Colonic mucosa (tissue), 4 donors: Measurements from ENCODE around the gene RAP1GDS1. TPM values are rescaled to one million over a fixed set of nuclear protein-coding genes. Genes with fewer than 3 reads are reported as not detected.

ENCODE experiments used
- DNase-seq: peaks from one replicate; pipeline ENCODE4 v3.0.0-alpha.2; 2020
- H3K27ac ChIP-seq: fragments of 200-600 bp; one replicate; pipeline ENCODE4 v1.8.0; 2021
- H3K27me3 ChIP-seq: fragments of 200-600 bp; one replicate; pipeline ENCODE4 v1.8.0; 2021
- H3K36me3 ChIP-seq: fragments of 200-600 bp; one replicate; pipeline ENCODE4 v1.8.0; 2021
- H3K4me1 ChIP-seq: fragments of 200-600 bp; one replicate; pipeline ENCODE4 v1.8.0; 2021; ENCODE audit warnings: mild to moderate bottlenecking
- H3K4me3 ChIP-seq: fragments of 200-600 bp; one replicate; pipeline ENCODE4 v1.8.0; 2021
- H3K9ac ChIP-seq, 2 donors: one replicate each; pipeline ENCODE4 v1.7.0; 2013; ENCODE audit warnings: control low read depth in 2 of 2, low read depth in 2 of 2, low read length in 2 of 2
- H3K9me3 ChIP-seq: fragments of 200-600 bp; one replicate; pipeline ENCODE4 v1.8.0; 2021
- intact Hi-C: fragments of 100-400 bp; cut with DNase I; formaldehyde crosslinking; loops from one replicate; pipeline ENCODE4 v1.14.1; 2022
- total RNA-seq, 2 donors: library from RNA; stranded (reverse); fragmentation: NEBNext Ultra II Directional in 1 of 2; extraction: Animal tissue kit (Norgen Biotek cat#: 25700) in 1 of 2; gene quantifications; one replicate each; pipeline ENCODE4 v1.2.1, GENCODE V29; 2021
- TF ChIP-seq, protein P1 (sequence below): fragments of 200-600 bp; IDR thresholded peaks from one replicate; pipeline ENCODE4 v1.8.0; 2022; ENCODE audit warnings: antibody characterized with exemption, mild to moderate bottlenecking
- donor health status: healthy.
- donor health status: DM: no; HTN: no; CAD: no.
- donor health status: DM: no; HTN: no; CAD: no.

Gene RAP1GDS1
- total RNA-seq, 2 donors from 2014 or later = 38.4 to 42.3 TPM

DNA sequence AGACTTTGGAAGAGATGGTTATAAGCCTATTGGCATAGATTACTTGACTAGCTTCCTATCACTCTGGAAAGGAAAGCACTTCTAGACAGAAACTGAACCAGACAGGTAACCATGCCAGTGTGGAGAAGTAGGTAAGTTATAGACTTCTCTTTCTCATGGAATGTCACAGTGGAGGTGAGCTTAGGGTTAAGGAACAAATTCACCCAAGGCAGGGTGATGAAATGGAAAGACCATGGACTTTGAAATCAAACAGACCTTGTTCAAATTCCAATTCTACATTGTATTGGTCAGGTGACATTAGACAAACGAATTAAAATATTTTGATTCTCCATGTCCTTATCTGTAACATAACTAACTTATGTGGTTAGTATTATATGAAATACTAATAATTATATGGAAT is 7.7 kb upstream of the RAP1GDS1 start:
- no peak for DNase-seq
- no peaks in the 10 kb centered on the region for H3K4me1 ChIP-seq
- no peaks in the 10 kb centered on the region for H3K27me3 ChIP-seq
- intact Hi-C loops = no loop called here
- H3K4me3 ChIP-seq = no peak overlapping the region
- H3K9ac ChIP-seq = no peak overlapping the region
- TF ChIP-seq, protein P1, sequence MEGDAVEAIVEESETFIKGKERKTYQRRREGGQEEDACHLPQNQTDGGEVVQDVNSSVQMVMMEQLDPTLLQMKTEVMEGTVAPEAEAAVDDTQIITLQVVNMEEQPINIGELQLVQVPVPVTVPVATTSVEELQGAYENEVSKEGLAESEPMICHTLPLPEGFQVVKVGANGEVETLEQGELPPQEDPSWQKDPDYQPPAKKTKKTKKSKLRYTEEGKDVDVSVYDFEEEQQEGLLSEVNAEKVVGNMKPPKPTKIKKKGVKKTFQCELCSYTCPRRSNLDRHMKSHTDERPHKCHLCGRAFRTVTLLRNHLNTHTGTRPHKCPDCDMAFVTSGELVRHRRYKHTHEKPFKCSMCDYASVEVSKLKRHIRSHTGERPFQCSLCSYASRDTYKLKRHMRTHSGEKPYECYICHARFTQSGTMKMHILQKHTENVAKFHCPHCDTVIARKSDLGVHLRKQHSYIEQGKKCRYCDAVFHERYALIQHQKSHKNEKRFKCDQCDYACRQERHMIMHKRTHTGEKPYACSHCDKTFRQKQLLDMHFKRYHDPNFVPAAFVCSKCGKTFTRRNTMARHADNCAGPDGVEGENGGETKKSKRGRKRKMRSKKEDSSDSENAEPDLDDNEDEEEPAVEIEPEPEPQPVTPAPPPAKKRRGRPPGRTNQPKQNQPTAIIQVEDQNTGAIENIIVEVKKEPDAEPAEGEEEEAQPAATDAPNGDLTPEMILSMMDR = no peak
- no peaks in the 10 kb centered on the region for H3K9me3 ChIP-seq
- no peak overlapping the region for H3K27ac ChIP-seq
- H3K36me3 ChIP-seq = no peaks in the 10 kb centered on the region

DNA sequence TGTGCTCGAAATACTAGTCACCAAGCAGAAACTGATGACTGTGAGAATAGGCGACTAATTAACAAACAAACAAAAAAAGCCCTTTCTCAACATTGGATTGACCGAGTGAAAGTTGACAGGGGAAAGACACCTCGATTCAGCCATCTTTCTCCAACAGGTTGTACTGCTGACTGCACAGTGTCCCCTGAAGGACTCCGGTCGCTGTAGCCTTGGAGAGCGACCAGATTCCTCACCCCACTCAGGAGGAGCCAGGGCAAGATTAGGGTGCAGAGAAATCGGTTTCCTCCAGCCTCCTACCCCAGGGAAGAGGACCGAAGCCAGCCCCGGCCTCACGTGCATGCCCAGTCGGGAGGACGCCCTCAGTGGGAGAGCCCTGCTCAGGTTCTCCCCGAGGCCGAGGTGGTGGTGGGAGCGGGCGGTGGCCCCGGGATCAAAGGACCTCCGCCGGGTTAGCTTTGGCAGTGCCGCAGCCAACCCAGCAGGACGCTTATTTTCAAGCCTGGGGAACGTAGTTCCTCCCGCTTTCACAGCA is 1.1 kb upstream of the RAP1GDS1 start:
- H3K36me3 ChIP-seq = no peaks in the 10 kb centered on the region
- intact Hi-C loops = no loop called here
- peak overlapping the region; percentile 65 for H3K4me3 ChIP-seq
- peak overlapping the region; percentile 97 to 98 for H3K9ac ChIP-seq
- peak overlapping the region; percentile 99 for H3K27ac ChIP-seq
- DNase-seq = peak; percentile 65
- H3K9me3 ChIP-seq = no peaks in the 10 kb centered on the region
- peaks cover 5% of the 10 kb centered on the region for H3K4me1 ChIP-seq
- TF ChIP-seq, protein P1 = no peak
- no peaks in the 10 kb centered on the region for H3K27me3 ChIP-seq

GRCh38 chr4:98261405-98262291 is 464 bp downstream of the RAP1GDS1 start:
- Histone ChIP-seq H3K27ac (peak overlapping the region; percentile 91), H3K4me1 (peaks cover 5% of the 10 kb centered on the region), H3K9me3 (no peaks in the 10 kb centered on the region), H3K27me3 (no peaks in the 10 kb centered on the region), H3K36me3 (no peaks in the 10 kb centered on the region), H3K4me3 (peak overlapping the region; percentile 84), H3K9ac (peak overlapping the region; percentile 53 to 83)
- TF ChIP-seq, protein P1 = no peak
- peak; percentile 57 for DNase-seq
- intact Hi-C loops = no loop called here

DNA sequence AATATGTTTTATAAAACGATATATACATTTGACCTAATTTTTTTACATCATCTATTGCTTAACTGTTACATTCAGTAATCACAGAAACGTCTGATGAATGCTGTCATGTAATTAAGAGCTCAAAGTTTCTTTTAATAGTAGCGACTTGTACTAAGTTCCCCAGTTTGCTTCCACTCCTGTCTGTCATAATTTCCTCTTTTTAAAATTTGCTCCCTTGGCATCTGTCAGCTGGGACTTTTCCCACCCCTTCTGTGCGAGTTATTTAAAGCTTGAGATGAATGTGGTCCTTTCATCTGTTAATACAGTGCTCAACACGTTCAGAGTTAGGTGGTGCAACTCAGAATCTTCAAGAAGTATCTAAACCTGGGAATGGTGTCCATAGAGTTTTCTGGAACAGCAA is 1.2 kb downstream of the RAP1GDS1 start:
- Histone ChIP-seq H3K9me3 (no peaks in the 10 kb centered on the region), H3K27me3 (no peaks in the 10 kb centered on the region), H3K9ac (peak overlapping the region in 1 of 2 donors; percentile 83), H3K4me3 (peak overlapping the region; percentile 84), H3K27ac (peak overlapping the region; percentile 91), H3K36me3 (no peaks in the 10 kb centered on the region), H3K4me1 (peaks cover 5% of the 10 kb centered on the region)
- intact Hi-C loops = no loop called here
- TF ChIP-seq, protein P1 = no peak
- DNase-seq = peak; percentile 22

DNA sequence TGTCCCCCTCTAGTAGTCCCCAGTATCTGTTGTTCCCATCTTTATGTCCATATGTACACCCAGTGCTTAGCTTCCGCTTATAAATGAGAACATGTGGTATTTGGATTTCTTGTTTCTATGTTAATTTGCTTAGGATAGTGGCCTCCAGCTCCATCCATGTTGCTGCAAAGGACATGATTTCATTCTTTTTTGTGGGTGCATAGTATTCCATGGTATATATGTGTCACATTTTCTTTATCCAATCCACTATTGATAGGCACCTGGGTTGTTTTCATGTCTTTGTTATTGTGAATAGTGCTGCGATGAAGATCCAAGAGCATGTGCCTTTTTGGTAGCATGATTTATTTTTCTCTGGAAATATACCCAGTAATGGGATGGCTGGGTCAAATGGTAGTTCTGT is 6.3 kb downstream of the RAP1GDS1 start:
- no peaks in the 10 kb centered on the region for H3K36me3 ChIP-seq
- H3K4me3 ChIP-seq = no peak overlapping the region
- no peak overlapping the region for H3K9ac ChIP-seq
- no peak for DNase-seq
- no peak overlapping the region for H3K27ac ChIP-seq
- TF ChIP-seq, protein P1 = no peak
- intact Hi-C loops = no loop called here
- H3K4me1 ChIP-seq = no peaks in the 10 kb centered on the region
- H3K27me3 ChIP-seq = no peaks in the 10 kb centered on the region
- no peaks in the 10 kb centered on the region for H3K9me3 ChIP-seq
